Neural cell (in vitro differentiated cells): ENCODE results near the gene INTS6. TPM values are rescaled to one million over a fixed set of nuclear protein-coding genes. Genes with fewer than 3 reads are reported as not detected.

ENCODE experiments used
- H2AFZ ChIP-seq: fragments of 200-600, 300-800 bp; sonication (generic), shearing (Covaris generic); 2 replicates; pipeline ENCODE4 v1.6.0; 2014; ENCODE audit warnings: low read depth, mild to moderate bottlenecking, antibody characterized with exemption, low read length, moderate library complexity
- H3F3A ChIP-seq: fragments of 200-600 bp; shearing (Covaris generic); 2 replicates; pipeline ENCODE4 v1.6.1; 2016; ENCODE audit warnings: mild to moderate bottlenecking, moderate library complexity, mixed read lengths, antibody characterized with exemption, low read length; ENCODE audit not compliant: insufficient read depth, poor library complexity, severe bottlenecking
- H3K27ac ChIP-seq: fragments of 200-600, 300-800 bp; sonication (generic), shearing (Covaris generic); 2 replicates; pipeline ENCODE4 v1.5.1; 2014; ENCODE audit warnings: mild to moderate bottlenecking, low read length, moderate library complexity
- H3K27me3 ChIP-seq: fragments of 300-800, 200-600 bp; sonication (generic), shearing (Covaris generic); 2 replicates; pipeline ENCODE4 v1.6.0; 2014; ENCODE audit warnings: mild to moderate bottlenecking, low read depth, low read length, moderate library complexity; ENCODE audit not compliant: insufficient read depth
- H3K36me3 ChIP-seq: fragments of 300-800, 200-600 bp; sonication (generic), shearing (Covaris generic); 2 replicates; pipeline ENCODE4 v1.5.1; 2014; ENCODE audit warnings: mild to moderate bottlenecking, antibody characterized with exemption, low read length, moderate library complexity; ENCODE audit not compliant: insufficient read depth
- H3K4me2 ChIP-seq: fragments of 300-800, 200-600 bp; sonication (generic), shearing (Covaris generic); 2 replicates; pipeline ENCODE4 v1.6.0; 2014; ENCODE audit warnings: mild to moderate bottlenecking, low read length
- H3K4me3 ChIP-seq: fragments of 300-800, 200-600 bp; sonication (generic), shearing (Covaris generic); 2 replicates; pipeline ENCODE4 v1.5.1; 2014; ENCODE audit warnings: mild to moderate bottlenecking, low read length, moderate library complexity
- H3K79me2 ChIP-seq: fragments of 200-600 bp; shearing (Covaris generic); replicated peaks from 2 replicates; pipeline ENCODE4 v1.6.0; 2014; ENCODE audit warnings: mild to moderate bottlenecking, low read length, moderate library complexity; ENCODE audit not compliant: insufficient read depth
- H3K9ac ChIP-seq: fragments of 300-800, 200-600 bp; sonication (generic), shearing (Covaris generic); 2 replicates; pipeline ENCODE4 v1.6.1; 2016; ENCODE audit warnings: mild to moderate bottlenecking, low read length, mixed read lengths
- H3K9me2 ChIP-seq: fragments of 200-600 bp; shearing (Covaris generic); 2 replicates; pipeline ENCODE4 v1.6.1; 2016; ENCODE audit warnings: mild to moderate bottlenecking, low read length, mixed read lengths; ENCODE audit not compliant: insufficient read depth
- H3K9me3 ChIP-seq: fragments of 200-600, 300-800 bp; sonication (generic), shearing (Covaris generic); 2 replicates; pipeline ENCODE4 v1.6.1; 2016; ENCODE audit warnings: mild to moderate bottlenecking, mixed run types, low read length, moderate library complexity, mixed read lengths
- H4K20me1 ChIP-seq: fragments of 200-600 bp; shearing (Covaris generic); 2 replicates; pipeline ENCODE4 v1.6.1; 2016; ENCODE audit warnings: mild to moderate bottlenecking, mixed run types; ENCODE audit not compliant: insufficient read depth
- CTCF ChIP-seq: fragments of 450-650 bp; IDR thresholded peaks from 2 replicates; pipeline ENCODE4 v1.5.1; 2014; ENCODE audit warnings: antibody characterized with exemption, mild to moderate bottlenecking, moderate library complexity; ENCODE audit not compliant: poor library complexity, severe bottlenecking
- EP300 ChIP-seq: fragments of 450-650 bp; conservative IDR thresholded peaks from 2 replicates; pipeline ENCODE4 v1.6.1; 2014; ENCODE audit warnings: antibody characterized with exemption, mild to moderate bottlenecking, moderate library complexity; ENCODE audit not compliant: poor library complexity, severe bottlenecking
- EZH2 ChIP-seq: fragments of 200-600, 300-800 bp; shearing (Covaris generic), sonication (generic); IDR thresholded peaks from 2 replicates; pipeline ENCODE4 v1.6.1; 2014; ENCODE audit warnings: antibody characterized with exemption, low read length, borderline replicate concordance, mild to moderate bottlenecking; ENCODE audit not compliant: insufficient read depth, poor library complexity, severe bottlenecking
- MXI1 ChIP-seq: fragments of 450-650 bp; conservative IDR thresholded peaks from 2 replicates; pipeline ENCODE4 v1.6.1; 2014; ENCODE audit warnings: antibody characterized with exemption, mild to moderate bottlenecking; ENCODE audit not compliant: poor library complexity, severe bottlenecking
- POLR2AphosphoS5 ChIP-seq: IDR thresholded peaks from 2 replicates; pipeline ENCODE4 v1.6.1; 2012
- RAD21 ChIP-seq: fragments of 450-650 bp; conservative IDR thresholded peaks from 2 replicates; pipeline ENCODE4 v1.6.1; 2014; ENCODE audit warnings: antibody characterized with exemption, mild to moderate bottlenecking, moderate library complexity
- REST ChIP-seq: IDR thresholded peaks from 2 replicates; pipeline ENCODE4 v1.6.1; 2012; ENCODE audit warnings: borderline replicate concordance
- SMC3 ChIP-seq: fragments of 450-650 bp; conservative IDR thresholded peaks from 2 replicates; pipeline ENCODE4 v1.6.1; 2014; ENCODE audit warnings: antibody characterized with exemption, mild to moderate bottlenecking, moderate library complexity; ENCODE audit not compliant: poor library complexity
- TAF1 ChIP-seq: IDR thresholded peaks from 2 replicates; pipeline ENCODE4 v1.6.1; 2012; ENCODE audit warnings: low read depth
- polyA plus RNA-seq: library from polyadenylated mRNA; depleted of rRNA; stranded (reverse); fragments of >200 nt; gene quantifications from 2 replicates; pipeline ENCODE4 v1.2.3, GENCODE V29; 2014

INTS6 gene
- polyA plus RNA-seq, 1 donor from 2014 or later, result 22.6 TPM

- TF ChIP-seq EP300, result no peak
- no peaks in the 10 kb centered on the region for H4K20me1 ChIP-seq
- H3K9me2 ChIP-seq, result no peaks in the 10 kb centered on the region
- no peak overlapping the region for H3K4me2 ChIP-seq
- no peaks in the 10 kb centered on the region for H3K9me3 ChIP-seq
- H3K4me3 ChIP-seq, result no peak overlapping the region
- no peak overlapping the region for H3K9ac ChIP-seq
- no peaks in the 10 kb centered on the region for H3F3A ChIP-seq
- no peaks in the 10 kb centered on the region for H3K27me3 ChIP-seq
- H3K79me2 ChIP-seq, result peaks cover 4% of the 10 kb centered on the region
- no peak overlapping the region for H3K27ac ChIP-seq
- H3K36me3 ChIP-seq, result no peaks in the 10 kb centered on the region
- H2AFZ ChIP-seq, result no peak overlapping the region
Measured at GRCh38 chr13:51394724-51395123, 58.1 kb downstream of the INTS6 start.

- Histone ChIP-seq H4K20me1 (no peaks in the 10 kb centered on the region), H3K9ac (no peak overlapping the region), H3K4me2 (no peak overlapping the region), H3K4me3 (no peak overlapping the region), H3K27me3 (no peaks in the 10 kb centered on the region), H3K36me3 (no peaks in the 10 kb centered on the region), H3K79me2 (peaks cover 5% of the 10 kb centered on the region), H3F3A (no peaks in the 10 kb centered on the region), H3K9me2 (no peaks in the 10 kb centered on the region), H2AFZ (no peak overlapping the region), H3K27ac (no peak overlapping the region), H3K9me3 (no peaks in the 10 kb centered on the region)
- TF ChIP-seq TAF1, result no peak
- no peak for TF ChIP-seq SMC3
- TF ChIP-seq MXI1, result no peak
- no peak for TF ChIP-seq EZH2
- TF ChIP-seq POLR2AphosphoS5, result no peak
- TF ChIP-seq CTCF, result no peak
- TF ChIP-seq REST, result no peak
- no peak for TF ChIP-seq RAD21
- TF ChIP-seq EP300, result no peak
Measured at GRCh38 chr13:51385114-51385513, 67.7 kb downstream of the INTS6 start.

- TF ChIP-seq SMC3 (no peak), TAF1 (no peak), MXI1 (no peak), RAD21 (no peak), CTCF (no peak), EP300 (no peak), REST (no peak), EZH2 (no peak), POLR2AphosphoS5 (no peak)
- Histone ChIP-seq H3K4me2 (no peak overlapping the region), H3K36me3 (peaks cover 7% of the 10 kb centered on the region), H3K4me3 (no peak overlapping the region), H3K27ac (no peak overlapping the region), H3K79me2 (no peaks in the 10 kb centered on the region), H3K9ac (no peak overlapping the region), H3F3A (no peaks in the 10 kb centered on the region), H3K27me3 (no peaks in the 10 kb centered on the region), H4K20me1 (no peaks in the 10 kb centered on the region), H2AFZ (no peak overlapping the region), H3K9me2 (no peaks in the 10 kb centered on the region), H3K9me3 (no peaks in the 10 kb centered on the region)
Measured at GRCh38 chr13:51380269-51380668, 72.6 kb downstream of the INTS6 start.
